Parathyroid adenoma (tissue), 2 donors: ENCODE results near the gene ADGRF4.

Source experiments
- H2AFZ ChIP-seq: fragments of 300-600 bp; sonication (generic); one replicate; pipeline ENCODE4 v1.7.0; 2017; ENCODE audit warnings: antibody characterized with exemption, mild to moderate bottlenecking
- H3K27ac ChIP-seq: fragments of 300-600 bp; sonication (generic); one replicate; pipeline ENCODE4 v1.7.0; 2017
- H3K27me3 ChIP-seq: fragments of 300-600 bp; sonication (generic); one replicate; pipeline ENCODE4 v1.7.0; 2017; ENCODE audit warnings: low read length; ENCODE audit not compliant: control insufficient read depth, insufficient read depth
- H3K36me3 ChIP-seq: fragments of 300-600 bp; sonication (generic); one replicate; pipeline ENCODE4 v1.7.0; 2017; ENCODE audit warnings: low read length; ENCODE audit not compliant: control insufficient read depth, insufficient read depth
- H3K4me1 ChIP-seq: fragments of 300-600 bp; sonication (generic); one replicate; pipeline ENCODE4 v1.7.0; 2017; ENCODE audit warnings: control low read depth
- H3K4me2 ChIP-seq: fragments of 300-600 bp; sonication (generic); one replicate; pipeline ENCODE4 v1.7.0; 2017; ENCODE audit warnings: low read length
- H3K4me3 ChIP-seq: fragments of 300-600 bp; sonication (generic); one replicate; pipeline ENCODE4 v1.7.0; 2017; ENCODE audit warnings: low read depth, low read length
- H3K79me2 ChIP-seq: fragments of 300-600 bp; sonication (generic); one replicate; pipeline ENCODE4 v1.7.0; 2017; ENCODE audit warnings: control low read depth
- H3K9ac ChIP-seq: fragments of 300-600 bp; sonication (generic); one replicate; pipeline ENCODE4 v1.7.0; 2017; ENCODE audit warnings: mild to moderate bottlenecking
- H3K9me3 ChIP-seq: fragments of 300-600 bp; sonication (generic); one replicate; pipeline ENCODE4 v1.7.0; 2017; ENCODE audit warnings: low read length; ENCODE audit not compliant: control insufficient read depth
- TF ChIP-seq, protein P1 (sequence below): fragments of 300-600 bp; sonication (generic); IDR thresholded peaks from one replicate; pipeline ENCODE4 v1.7.0; 2017; ENCODE audit warnings: antibody characterized with exemption, mild to moderate bottlenecking
- donor health status: primary hyperparathyroidism.

ADGRF4 gene

DNA sequence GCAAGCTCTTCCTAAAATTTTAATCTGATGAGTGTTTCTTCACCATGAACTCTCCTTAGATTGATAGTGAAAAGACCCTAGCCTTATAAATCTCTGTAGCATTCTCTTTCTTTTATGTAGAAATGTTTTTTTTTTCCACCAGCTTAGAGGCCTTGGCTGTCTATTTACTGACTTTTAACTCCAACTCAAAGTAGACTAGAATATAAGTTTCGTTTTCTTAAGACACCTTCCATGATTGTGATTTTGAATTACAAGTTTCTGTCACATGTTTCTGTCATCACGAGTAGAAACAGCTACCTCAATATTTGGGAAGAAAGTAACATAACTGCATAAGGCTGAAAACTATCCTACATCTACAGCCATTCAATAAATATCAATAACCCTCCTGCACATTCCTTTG, 17.8 kb downstream of the ADGRF4 start:
- Histone ChIP-seq H3K4me2 (no peak overlapping the region), H3K4me1 (no peaks in the 10 kb centered on the region), H3K4me3 (no peak overlapping the region), H3K79me2 (no peaks in the 10 kb centered on the region), H3K9ac (no peak overlapping the region), H3K36me3 (no peaks in the 10 kb centered on the region), H3K9me3 (no peaks in the 10 kb centered on the region), H3K27me3 (no peaks in the 10 kb centered on the region), H3K27ac (no peak overlapping the region), H2AFZ (no peak overlapping the region)
- TF ChIP-seq, protein P1, sequence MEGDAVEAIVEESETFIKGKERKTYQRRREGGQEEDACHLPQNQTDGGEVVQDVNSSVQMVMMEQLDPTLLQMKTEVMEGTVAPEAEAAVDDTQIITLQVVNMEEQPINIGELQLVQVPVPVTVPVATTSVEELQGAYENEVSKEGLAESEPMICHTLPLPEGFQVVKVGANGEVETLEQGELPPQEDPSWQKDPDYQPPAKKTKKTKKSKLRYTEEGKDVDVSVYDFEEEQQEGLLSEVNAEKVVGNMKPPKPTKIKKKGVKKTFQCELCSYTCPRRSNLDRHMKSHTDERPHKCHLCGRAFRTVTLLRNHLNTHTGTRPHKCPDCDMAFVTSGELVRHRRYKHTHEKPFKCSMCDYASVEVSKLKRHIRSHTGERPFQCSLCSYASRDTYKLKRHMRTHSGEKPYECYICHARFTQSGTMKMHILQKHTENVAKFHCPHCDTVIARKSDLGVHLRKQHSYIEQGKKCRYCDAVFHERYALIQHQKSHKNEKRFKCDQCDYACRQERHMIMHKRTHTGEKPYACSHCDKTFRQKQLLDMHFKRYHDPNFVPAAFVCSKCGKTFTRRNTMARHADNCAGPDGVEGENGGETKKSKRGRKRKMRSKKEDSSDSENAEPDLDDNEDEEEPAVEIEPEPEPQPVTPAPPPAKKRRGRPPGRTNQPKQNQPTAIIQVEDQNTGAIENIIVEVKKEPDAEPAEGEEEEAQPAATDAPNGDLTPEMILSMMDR: no peak

DNA sequence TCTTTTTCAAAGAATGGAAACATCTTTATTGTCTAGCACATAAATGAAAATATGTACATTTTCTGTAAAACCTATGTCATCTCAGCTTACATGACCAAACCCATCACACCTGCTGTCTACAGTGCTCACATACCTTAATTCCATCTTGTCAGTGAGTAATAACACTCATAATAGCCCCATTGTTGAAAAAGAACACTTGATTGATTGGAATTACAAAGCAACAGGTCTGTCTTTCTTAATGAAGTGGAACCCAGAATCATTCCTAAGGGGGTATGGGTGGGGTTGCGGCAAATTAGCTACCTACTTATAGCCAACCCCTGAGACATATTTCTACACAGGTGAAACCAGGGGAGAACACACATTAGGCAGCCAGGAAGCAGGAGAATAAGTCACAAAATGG, 20.2 kb downstream of the ADGRF4 start:
- H2AFZ ChIP-seq: no peak overlapping the region
- H3K27me3 ChIP-seq: no peaks in the 10 kb centered on the region
- no peaks in the 10 kb centered on the region for H3K4me1 ChIP-seq

GRCh38 chr6:47721189-47721588, 22.8 kb downstream of the ADGRF4 start:
- no peaks in the 10 kb centered on the region for H3K27me3 ChIP-seq
- no peak overlapping the region for H3K27ac ChIP-seq
- H3K79me2 ChIP-seq: no peaks in the 10 kb centered on the region
- no peak overlapping the region for H2AFZ ChIP-seq
- H3K9ac ChIP-seq: no peak overlapping the region
- no peaks in the 10 kb centered on the region for H3K36me3 ChIP-seq
- no peak overlapping the region for H3K4me3 ChIP-seq
- TF ChIP-seq, protein P1: no peak
- no peaks in the 10 kb centered on the region for H3K9me3 ChIP-seq
- no peak overlapping the region for H3K4me2 ChIP-seq
- H3K4me1 ChIP-seq: no peaks in the 10 kb centered on the region

More for the DNA sequence above, 20.2 kb downstream of the ADGRF4 start:
- Histone ChIP-seq H3K79me2 (no peaks in the 10 kb centered on the region), H3K27ac (no peak overlapping the region), H3K4me2 (no peak overlapping the region), H3K4me3 (no peak overlapping the region), H3K9ac (no peak overlapping the region), H3K36me3 (no peaks in the 10 kb centered on the region), H3K9me3 (no peaks in the 10 kb centered on the region)
- TF ChIP-seq, protein P1: no peak

DNA sequence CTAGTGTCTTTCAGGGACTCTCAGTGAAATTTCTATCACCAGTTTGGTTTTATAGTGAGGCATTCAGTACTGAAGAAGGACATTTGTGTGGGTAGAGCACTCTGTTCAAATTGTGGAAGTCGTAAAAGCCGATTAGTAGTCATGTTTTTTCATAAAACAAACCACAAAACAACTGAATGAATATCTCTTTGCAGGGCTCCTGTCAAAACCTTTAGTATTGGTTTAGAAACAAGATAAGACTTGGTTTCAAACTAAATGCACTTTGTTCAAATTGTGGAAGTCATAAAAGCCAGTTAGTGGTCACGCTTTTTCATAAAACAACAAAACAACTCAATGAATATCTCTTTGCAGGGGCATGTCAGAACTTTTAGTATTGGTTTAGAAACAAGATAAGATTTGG, 23.8 kb downstream of the ADGRF4 start:
- Histone ChIP-seq H3K79me2 (no peaks in the 10 kb centered on the region), H3K4me1 (no peaks in the 10 kb centered on the region), H3K9ac (no peak overlapping the region), H3K36me3 (no peaks in the 10 kb centered on the region), H2AFZ (no peak overlapping the region), H3K4me2 (no peak overlapping the region), H3K27me3 (no peaks in the 10 kb centered on the region), H3K9me3 (no peaks in the 10 kb centered on the region), H3K4me3 (no peak overlapping the region), H3K27ac (no peak overlapping the region)
- TF ChIP-seq, protein P1: no peak

GRCh38 chr6:47724300-47724699, 25.9 kb downstream of the ADGRF4 start:
- Histone ChIP-seq H3K4me2 (no peak overlapping the region), H3K4me3 (no peak overlapping the region), H2AFZ (no peak overlapping the region), H3K9me3 (no peaks in the 10 kb centered on the region), H3K27ac (no peak overlapping the region), H3K79me2 (no peaks in the 10 kb centered on the region), H3K9ac (no peak overlapping the region), H3K36me3 (no peaks in the 10 kb centered on the region), H3K27me3 (no peaks in the 10 kb centered on the region), H3K4me1 (no peaks in the 10 kb centered on the region)
- TF ChIP-seq, protein P1: no peak
